Urothelium cell line (cell line): Measurements from ENCODE around the gene STEAP4.
A peak's percentile ranks its signal among the peaks of the same experiment; 100 is the strongest.

ENCODE experiments used
- DNase-seq: peaks from one replicate; pipeline ENCODE4 v3.0.0; 2011; ENCODE audit warnings: low spot score, mixed read lengths
- FAIRE-seq: peaks from 2 replicates; lab custom pipeline; 2011; peaks lifted over from hg19 to GRCh38; lab: Jason Lieb, UNC

Gene STEAP4

GRCh38 chr7:88224601-88225275, 82.0 kb downstream of the STEAP4 start:
- DNase-seq, result peak; percentile 53
- FAIRE-seq, result peak; percentile 84

GRCh38 chr7:88223265-88223664, 83.4 kb downstream of the STEAP4 start:
- DNase-seq, result no peak
- no peak for FAIRE-seq
